Endothelial cell of umbilical vein (primary cell): ENCODE measurements around the gene PIP4K2B.

Source experiments
- CTCF ChIP-seq, 2 donors: IDR thresholded peaks; 1 replicate in 1 of 2; 2 replicates in 1 of 2; pipeline ENCODE4 v1.5.1; 2011; ENCODE audit warnings: low read length in 2 of 2, mild to moderate bottlenecking in 2 of 2, moderate library complexity in 2 of 2, control low read depth in 1 of 2, inconsistent platforms in 1 of 2, low read depth in 1 of 2; ENCODE audit not compliant: insufficient read depth in 1 of 2; ENCODE audit errors: extremely low read depth in 1 of 2
- EZH2 ChIP-seq: IDR thresholded peaks from 2 replicates; pipeline ENCODE4 v1.6.1; 2012; ENCODE audit warnings: borderline replicate concordance, low read depth, mild to moderate bottlenecking, moderate library complexity, low read length, inconsistent platforms; ENCODE audit not compliant: severe bottlenecking

GRCh38 chr17:38753071-38753506, 46.3 kb downstream of the PIP4K2B start:
- TF ChIP-seq CTCF (IDR thresholded peaks at IDR 0.05; ENCODE audit: extremely low read depth in 1 of 2, insufficient read depth in 1 of 2, low read depth in 1 of 2, low read length in 2 of 2) = no peak
- TF ChIP-seq EZH2 = no peak
